ENCODE results near the gene HPS3. TPM values are rescaled to one million over a fixed set of nuclear protein-coding genes. Genes with fewer than 3 reads are reported as not detected.
"Not testable (repeated sequence)": the region's sequence is repeated elsewhere in the genome, so short reads cannot be mapped to it uniquely, and the experiment has no call there.

The HPS3 gene
- total RNA-seq, 1 donor from 2014 or later: 22.0 TPM

DNA sequence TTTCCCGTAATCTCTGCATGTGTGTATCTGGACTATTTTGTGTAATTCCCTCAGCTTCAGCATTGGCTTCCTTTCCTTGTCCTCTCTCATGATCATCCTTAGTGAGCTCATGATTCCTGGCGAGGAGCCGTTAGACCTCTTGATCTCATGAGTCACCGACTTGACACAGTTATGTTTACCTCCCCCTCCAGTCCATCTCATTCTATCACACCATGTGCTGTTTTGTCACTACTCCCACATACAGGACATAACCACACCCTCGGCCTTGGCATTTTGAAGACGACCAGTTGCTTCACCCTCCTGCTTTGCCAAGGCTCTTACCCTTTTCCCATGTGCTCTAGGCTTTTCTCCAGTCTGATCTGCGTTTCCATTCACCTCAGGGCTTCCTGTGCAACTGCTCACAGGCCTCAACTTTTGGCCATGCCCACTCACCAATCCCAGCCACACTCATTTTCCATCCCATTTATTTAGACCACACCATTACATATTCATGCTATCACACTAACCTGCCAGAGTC, 50.7 kb downstream of the HPS3 start:
- peak in 1 of 2 donors; percentile 4 for DNase-seq (ENCODE audit: low spot score in 2 of 2)
- FAIRE-seq: no peak

DNA sequence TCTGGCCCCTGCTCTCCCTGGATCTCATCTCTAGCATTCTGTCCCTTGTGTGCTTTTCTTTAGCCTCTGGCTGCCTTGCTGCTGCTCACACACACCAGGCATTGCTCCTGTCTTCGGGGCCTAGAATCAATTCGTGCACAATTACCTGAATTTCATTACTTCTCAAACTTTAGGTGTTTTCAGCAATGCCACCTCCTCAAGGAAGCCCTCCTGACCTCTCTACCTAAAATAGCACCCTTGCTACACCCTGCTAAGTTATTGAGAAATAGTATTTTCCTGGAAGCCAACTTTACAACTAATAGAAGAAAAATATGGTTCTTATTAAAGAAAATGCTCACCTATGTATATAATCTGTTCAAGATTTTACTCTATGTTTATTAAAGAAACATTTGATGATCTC, 51.7 kb downstream of the HPS3 start:
- FAIRE-seq (no peak), DNase-seq (ENCODE audit: low spot score in 2 of 2) (no peak)

DNA sequence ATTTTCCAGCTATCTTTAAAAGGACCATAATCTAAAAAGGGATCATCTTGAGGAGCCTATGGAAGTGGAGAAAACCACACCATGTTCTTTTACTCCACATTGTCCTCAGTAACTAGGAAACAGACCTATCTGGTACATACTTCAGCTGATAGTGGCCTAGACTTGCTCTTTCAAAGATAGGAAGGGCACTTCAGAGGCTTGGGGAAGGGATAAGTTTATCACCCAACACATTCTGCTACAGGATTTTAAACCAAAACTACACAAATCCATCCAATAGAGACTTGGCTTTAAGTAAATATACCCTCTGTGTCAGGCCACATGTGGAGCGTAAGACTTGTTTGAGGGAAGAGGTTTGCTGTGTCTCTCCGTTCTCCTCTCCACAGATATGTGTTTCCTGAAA, 56.8 kb downstream of the HPS3 start:
- FAIRE-seq: no peak
- DNase-seq (ENCODE audit: low spot score in 2 of 2): no peak

DNA sequence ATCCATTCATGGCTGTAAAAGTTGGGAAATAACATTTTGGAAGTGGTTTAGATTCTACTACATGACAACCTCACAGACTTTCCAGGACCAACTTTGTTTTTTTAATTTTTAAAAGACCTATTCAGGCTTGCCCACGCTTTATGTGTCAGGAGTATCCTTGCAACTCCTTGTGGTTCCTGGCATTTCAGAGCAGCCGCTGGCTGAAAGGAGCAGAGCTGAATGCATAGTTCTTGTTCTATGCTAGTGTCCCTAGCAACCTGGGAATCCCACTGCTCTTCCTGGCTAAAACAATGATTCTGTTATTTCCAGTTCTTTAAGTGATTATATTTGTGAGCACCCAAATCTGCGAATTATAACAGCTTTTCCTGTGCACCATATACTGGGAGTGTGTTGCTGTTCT, 57.3 kb downstream of the HPS3 start:
- FAIRE-seq: no peak
- no peak for DNase-seq (ENCODE audit: low spot score in 2 of 2)

DNA sequence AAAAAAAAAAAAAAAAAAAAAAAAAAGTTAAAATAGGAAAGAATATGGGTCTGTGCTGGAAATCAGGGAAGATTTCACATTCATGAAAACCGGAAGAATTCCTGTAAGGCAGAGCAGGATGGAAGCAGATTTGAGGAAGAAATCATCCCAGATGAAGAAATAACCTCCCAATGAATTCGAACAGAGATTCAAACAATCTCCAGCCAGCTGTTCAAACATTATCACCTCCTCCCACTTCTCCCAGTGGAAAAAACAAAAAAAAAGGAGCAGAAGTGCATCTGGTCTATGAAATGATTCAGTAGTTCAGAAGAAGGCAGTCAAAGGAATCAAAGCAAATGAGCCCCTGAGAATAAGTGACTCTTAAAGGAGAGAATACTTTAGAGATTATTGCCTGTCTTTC, 59.1 kb downstream of the HPS3 start:
- DNase-seq (ENCODE audit: low spot score in 2 of 2): no peak
- FAIRE-seq: no peak

DNA sequence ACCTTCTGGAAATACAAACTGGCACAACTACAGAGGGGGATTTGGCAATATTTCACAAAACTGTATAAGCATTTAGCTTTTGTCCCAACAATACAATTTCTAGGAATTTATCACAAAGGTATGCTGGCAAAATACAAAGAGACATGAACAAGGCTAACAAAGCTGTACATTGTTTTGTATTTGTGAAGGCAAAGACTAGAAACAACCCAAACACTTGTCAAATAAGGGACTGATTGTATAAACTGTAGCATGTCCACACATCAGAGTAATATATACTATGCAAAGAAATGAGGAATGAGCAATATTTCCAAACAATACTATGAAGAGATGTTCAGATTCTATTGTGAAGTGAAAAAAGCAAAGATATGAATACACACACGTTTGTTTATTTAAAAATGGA, 65.8 kb downstream of the HPS3 start:
- DNase-seq (ENCODE audit: low spot score in 2 of 2) (no peak), FAIRE-seq (no peak)

DNA sequence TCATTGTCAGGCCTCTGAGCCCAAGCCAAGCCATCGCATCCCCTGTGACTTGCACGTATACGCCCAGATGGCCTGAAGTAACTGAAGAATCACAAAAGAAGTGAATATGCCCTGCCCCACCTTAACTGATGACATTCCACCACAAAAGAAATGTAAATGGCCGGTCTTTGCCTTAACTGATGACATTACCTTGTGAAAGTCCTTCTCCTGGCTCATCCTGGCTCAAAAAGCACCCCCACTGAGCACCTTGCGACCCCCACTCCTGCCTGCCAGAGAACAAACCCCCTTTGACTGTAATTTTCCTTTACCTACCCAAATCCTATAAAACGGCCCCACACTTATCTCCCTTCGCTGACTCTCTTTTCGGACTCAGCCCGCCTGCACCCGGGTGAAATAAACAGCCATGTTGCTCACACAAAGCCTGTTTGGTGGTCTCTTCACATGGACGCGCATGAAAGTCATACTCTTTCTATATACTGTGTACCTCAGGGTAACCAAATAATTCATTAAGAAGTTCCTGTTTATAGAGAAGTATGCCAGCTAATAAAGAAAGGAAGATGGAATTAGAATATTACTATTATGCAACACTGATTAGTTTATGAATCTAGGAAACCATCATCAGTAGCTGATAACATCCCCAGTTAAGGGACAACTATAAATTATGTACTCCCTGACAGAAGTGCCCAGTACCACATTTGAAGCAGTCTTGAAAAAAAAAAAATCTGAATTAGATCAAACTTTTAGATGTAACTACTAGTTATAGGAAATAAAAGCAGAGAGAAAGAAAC, 67.6 kb downstream of the HPS3 start:
- not testable (repeated sequence) for DNase-seq (ENCODE audit: low spot score in 2 of 2); FAIRE-seq

DNA sequence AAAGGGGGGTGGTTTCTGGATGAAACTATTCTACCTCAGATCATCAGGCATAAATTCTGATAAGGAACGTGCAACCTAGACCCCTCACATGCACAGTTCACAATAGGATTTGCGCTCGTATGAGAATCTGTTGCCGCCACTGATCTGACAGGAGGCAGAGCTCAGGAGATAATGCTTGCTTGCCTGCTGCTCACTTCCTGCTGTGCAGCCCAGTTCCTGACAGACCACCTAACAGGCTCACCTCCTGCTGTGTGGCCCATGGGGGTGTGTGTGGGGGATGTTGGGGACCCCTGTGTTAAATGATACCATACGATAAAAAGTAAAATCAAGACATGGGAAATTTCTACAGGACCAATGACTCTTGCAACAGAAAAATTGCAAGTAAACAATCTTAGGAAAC, 68.2 kb downstream of the HPS3 start:
- FAIRE-seq: no peak
- no peak for DNase-seq (ENCODE audit: low spot score in 2 of 2)

DNA sequence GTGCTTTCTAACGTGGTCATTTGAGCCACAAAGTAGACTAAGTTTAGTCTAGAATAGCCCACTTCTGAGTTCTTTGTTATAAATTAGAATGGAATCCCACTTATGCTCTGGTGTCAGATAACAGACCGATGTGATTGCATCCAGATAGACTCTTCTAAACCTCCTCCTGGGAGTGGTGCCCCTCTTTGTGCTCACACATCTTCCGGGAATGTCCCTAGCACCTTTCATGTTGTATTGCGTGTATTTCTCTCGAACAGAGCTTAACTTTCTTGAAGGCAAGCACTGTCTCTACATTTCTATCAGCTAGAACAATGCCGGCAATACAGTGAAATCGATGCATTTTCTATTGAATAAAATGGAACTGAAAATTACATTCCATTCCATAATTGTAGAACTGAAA, 69.2 kb downstream of the HPS3 start:
- FAIRE-seq (no peak), DNase-seq (ENCODE audit: low spot score in 2 of 2) (no peak)

DNA sequence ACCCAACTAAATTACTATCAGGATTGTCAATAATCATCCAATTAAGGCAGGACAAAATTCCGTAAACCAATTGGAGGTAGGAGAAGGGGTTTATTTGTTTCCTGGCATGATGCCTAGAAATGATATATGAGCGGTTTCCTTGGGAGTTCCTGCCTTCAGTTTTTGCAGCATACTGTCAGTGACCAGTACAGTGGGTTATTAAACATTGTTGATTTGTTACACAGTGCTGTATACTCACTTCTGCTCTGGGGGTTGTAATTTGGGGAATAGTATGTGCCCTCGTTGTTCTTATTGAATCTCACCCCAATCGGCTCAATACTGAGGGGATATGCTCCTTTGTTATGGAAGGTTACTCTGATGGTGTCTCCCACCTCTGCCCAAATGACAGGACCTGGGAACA, 70.0 kb downstream of the HPS3 start:
- no peak for DNase-seq (ENCODE audit: low spot score in 2 of 2)
- FAIRE-seq: no peak

DNA sequence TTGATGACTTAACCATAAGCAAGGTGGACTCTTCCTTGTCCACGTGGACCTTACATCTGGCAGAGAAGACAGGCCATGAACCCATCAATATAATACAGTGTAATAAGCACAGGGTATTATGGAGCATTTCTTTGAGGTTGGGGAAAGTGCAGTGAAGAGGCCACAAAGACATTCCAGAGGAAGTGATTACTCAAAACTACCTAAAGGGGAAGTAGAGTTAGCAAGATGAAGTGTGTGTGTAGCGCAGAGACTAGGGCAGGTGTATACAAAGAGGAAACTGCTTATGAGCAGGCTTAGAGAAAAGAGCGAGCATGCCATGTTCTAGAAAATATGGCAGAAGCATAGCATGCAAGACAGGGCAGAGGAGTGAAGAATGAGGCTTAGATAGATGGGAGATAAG, 74.3 kb downstream of the HPS3 start:
- no peak for DNase-seq (ENCODE audit: low spot score in 2 of 2)
- FAIRE-seq: no peak

DNA sequence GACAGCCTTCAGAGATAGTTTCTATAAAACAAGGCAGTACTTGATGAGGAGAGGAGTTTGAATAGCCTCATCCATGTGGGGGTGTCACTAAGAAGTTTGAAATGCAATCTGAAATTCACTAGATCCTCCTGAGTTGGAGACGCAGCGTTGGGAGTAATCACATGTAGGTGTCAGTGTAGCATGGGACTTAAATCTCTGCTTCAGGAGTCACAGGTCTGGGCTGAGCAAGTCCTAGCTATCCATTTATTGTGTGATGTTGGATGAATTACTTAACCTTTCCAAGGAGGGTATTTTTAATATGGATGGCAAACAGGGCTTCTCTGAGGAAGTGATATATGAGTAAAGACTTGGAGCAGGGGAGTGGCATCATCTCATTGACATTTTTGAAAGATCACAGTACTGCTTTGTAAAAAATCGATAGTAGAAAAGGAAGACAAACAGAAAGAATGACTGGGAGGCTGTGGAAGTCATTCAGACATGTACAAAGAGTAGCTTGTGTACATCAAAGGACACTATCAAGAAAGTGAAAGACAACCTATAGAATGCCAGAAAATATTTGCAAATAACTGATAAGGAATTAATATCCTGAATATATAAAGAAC, 75.1 kb downstream of the HPS3 start:
- no peak for FAIRE-seq
- DNase-seq (ENCODE audit: low spot score in 2 of 2): no peak

DNA sequence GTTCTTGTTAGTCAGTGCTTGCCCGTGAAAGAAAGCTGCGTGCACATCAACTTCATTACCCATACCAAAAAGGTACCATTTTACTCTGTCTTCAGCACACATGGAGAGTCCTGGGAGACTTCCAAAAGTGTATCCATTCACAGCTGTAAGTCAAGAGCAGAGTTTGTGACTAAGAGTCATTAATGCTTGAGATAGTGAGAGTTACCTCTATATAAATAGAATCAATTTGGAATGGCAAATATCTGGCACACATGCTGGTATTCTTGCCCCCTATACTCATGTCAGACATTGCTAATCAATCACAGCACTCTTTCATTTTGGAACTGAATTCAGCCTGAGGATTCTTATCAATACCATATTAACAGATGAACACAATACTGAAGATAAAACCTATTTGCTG, 78.0 kb downstream of the HPS3 start:
- no peak for FAIRE-seq
- DNase-seq (ENCODE audit: low spot score in 2 of 2): no peak

DNA sequence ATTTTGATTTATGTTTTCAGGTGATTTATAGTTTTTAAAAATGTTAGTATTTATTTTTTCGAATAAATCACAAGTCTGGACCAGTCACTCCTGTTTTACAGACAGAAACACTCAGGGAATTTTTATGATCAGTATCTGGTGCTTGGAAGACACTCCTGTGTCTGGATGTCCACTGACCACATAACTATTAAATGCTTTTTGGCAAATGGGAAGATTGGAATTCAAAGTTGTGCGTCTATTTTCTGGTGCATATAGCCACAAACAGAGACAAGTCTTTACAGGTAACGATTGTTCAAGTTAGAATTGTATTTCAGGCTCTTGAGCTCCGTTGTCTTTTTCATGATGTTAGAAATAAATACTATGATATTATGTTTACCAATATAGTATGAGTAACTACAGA, 80.0 kb downstream of the HPS3 start:
- DNase-seq (ENCODE audit: low spot score in 2 of 2) (no peak), FAIRE-seq (no peak)

DNA sequence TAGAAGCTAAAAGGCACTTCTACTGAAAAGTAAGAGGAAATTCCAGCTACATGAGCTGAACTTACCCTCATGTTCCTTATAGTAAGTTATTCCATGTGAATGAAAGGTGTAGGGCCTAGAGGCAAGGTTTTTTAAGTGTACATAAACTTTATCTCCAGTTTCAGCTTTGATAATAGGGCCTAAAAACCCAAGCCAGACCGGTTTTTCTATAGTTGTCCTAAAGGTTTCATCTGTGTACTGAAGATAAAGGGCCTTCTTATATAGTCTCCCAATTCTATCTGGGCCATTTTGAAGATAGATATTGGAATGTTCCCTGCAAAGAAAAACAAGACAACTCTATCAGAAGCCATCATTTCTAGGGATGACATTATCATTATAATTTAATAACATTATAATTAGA, 82.9 kb downstream of the HPS3 start:
- FAIRE-seq (no peak), DNase-seq (ENCODE audit: low spot score in 2 of 2) (no peak)

DNA sequence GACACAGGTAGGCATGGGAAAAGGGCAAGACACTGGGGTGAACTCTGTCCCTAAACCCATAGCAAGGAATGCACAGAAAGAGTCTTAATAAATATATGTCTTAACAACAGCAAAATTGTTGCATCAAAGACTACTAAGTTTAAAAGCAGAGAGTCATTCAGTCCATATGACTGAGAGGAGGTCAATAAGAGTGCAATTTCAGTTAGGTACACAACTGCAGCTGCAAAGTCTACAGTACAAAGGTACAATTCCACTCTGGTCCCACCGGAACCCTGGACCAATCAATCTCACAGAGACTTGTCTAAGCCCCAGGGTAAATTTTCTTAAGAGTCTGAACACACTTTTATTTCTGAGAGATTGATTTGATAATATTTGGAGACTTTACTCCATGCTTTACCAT, 85.3 kb downstream of the HPS3 start:
- FAIRE-seq (no peak), DNase-seq (ENCODE audit: low spot score in 2 of 2) (no peak)

DNA sequence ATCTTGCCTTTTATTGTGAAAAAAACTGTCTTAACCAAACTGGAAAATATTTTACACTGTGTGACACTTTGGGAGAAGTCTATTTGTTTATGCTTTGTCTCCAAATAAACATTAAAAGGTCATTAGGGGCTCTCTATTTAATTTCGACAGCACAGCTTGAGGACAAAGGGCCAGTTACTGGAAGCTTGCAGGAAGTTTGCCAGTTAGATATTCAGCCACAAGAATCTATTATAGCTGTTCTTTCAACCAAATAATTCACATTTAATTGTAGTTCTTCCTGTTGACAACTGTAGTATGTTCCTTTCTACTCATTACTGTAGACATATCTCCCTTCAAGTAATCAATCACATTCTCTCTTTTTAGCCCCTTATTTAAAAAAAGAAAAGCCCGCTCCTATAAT, 86.1 kb downstream of the HPS3 start:
- DNase-seq (ENCODE audit: low spot score in 2 of 2) (no peak), FAIRE-seq (no peak)

DNA sequence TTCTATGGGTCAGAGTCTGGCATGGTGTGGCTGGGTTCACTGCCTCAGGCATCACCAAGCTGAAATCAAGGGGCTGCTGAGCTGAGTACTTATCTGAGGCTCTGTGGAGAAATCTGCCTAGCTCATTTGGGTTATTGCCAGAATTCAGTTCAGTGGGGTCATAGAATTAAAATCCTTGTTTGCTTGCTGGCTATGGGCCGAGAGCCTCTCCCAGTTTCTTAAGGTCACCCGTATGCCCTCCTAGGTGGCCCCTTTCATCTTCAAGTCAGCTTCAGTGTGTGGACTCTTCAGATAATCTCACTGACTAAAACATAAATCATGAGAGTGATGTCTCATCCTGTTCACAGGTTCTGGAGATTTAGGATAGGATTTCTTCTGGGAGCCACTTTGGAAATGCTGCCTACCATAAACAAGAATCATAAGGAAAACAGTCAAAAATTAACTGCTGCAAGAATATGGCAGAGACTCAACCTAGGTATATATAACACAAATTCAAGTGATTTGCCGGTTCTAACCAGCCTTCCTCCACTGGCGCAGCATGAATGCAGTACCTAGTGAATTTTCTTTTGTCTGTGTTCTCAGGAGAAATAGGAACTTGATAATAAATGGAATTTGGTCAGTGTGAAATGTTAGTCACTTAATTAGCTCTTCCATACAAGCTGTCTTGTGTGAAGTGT, 86.9 kb downstream of the HPS3 start:
- DNase-seq (ENCODE audit: low spot score in 2 of 2) (no peak), FAIRE-seq (no peak)

DNA sequence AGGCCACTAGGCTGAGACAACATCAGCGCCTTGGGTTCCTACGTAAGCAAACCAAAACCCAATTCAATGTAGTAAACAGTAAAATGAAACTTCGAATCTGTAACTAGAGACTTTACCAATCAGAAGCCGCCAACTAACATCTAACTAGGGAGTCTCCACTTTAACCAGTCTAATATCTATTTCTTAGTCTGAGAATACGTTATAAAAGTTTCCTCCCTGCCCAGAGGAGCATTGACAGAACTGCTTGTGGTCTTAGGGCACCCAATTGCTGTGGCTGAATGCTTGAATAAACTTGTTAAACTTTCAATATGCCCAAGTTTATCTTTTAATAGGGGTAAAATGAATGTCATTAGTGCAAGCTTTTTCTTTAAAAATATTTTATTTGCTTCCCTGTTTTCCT, 87.9 kb downstream of the HPS3 start:
- DNase-seq (ENCODE audit: low spot score in 2 of 2) (no peak), FAIRE-seq (no peak)

DNA sequence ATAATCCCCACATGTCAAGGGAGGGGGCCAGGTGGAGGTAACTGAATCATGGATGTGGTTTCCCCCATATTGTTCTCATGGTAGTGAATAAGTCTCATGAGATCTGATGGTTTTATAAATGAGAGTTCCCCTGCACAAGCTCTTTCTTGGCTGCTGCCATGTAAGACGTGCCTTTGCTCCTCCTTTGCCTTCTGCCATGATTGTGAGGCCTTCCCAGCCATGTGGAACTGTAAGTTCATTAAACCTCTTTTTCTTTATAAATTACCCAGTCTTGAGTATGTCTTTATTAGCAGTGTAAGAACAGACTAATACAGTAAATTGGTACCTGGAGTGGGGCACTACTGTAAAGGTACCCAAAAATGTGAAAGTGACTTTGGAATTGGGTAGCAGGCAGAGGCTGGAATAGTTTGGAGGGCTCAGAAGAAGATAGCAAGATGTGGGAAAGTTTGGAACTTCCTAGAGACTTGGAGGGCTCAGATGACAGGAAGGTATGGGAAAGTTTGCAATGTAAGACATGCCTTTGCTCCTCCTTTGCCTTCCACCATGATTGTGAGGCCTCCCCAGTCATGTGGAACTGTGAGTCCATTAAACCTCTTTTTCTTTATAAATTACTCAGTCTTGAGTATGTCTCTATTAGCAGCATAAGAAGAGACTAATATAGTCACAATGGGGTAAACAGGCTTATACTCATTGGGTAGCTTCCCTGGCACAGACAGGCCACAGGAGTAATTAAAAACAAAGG, 90.1 kb downstream of the HPS3 start:
- FAIRE-seq; DNase-seq (ENCODE audit: low spot score in 2 of 2): not testable (repeated sequence)

All from frontal cortex (tissue), 4 donors.